Measurements from ENCODE around the gene IQGAP2. TPM values are rescaled to one million over a fixed set of nuclear protein-coding genes. Genes with fewer than 3 reads are reported as not detected.

The IQGAP2 gene
- total RNA-seq, 1 donor: 0.36 TPM

- Histone ChIP-seq H3K4me3 (ENCODE audit: insufficient read depth, low read length) (no peak overlapping the region), H3K79me2 (ENCODE audit: insufficient read depth, low read length) (no peaks in the 10 kb centered on the region), H3K4me2 (ENCODE audit: insufficient read depth, low read length) (no peak overlapping the region), H3K36me3 (ENCODE audit: insufficient read depth, low read length) (no peaks in the 10 kb centered on the region), H4K20me1 (ENCODE audit: insufficient read depth, low read length) (no peaks in the 10 kb centered on the region), H3K27me3 (ENCODE audit: insufficient read depth, low read length) (peaks cover 9% of the 10 kb centered on the region), H3K4me1 (ENCODE audit: insufficient read depth, low read length) (no peaks in the 10 kb centered on the region), H3K9me3 (ENCODE audit: low read depth, low read length) (no peaks in the 10 kb centered on the region), H2AFZ (ENCODE audit: low read length) (no peak overlapping the region), H3K27ac (ENCODE audit: low read depth, low read length) (no peak overlapping the region)
- TF ChIP-seq CTCF (IDR thresholded peaks at IDR 0.05; ENCODE audit: extremely low read depth, low read depth, low read length): no peak
- no peak for DNase-seq (ENCODE audit: insufficient read length, low spot score, missing footprints)
These were observed 158.9 kb downstream of the IQGAP2 start for GRCh38 chr5:76561959-76562358.

DNA sequence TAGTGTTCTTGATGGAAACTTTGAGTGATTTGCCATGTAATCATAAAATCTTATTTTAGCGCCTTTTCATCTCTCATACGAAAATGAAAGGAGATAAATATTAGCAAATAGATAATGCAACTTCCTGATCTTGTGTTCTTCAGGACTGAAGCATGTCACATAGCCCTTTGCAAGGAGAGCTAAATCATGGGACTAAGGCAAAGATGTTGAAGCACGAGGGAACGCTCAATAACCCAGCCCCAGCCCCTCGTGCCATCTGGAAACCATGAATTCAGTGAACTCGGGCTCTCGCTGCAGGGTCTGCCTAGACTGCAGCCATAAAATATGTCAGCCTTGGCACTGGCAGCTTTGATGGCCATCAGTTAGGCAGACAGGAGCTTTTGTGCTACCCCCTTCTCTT lies 161.9 kb downstream of the IQGAP2 start:
- Histone ChIP-seq H3K4me3 (ENCODE audit: insufficient read depth, low read length) (no peak overlapping the region), H3K4me1 (ENCODE audit: insufficient read depth, low read length) (no peaks in the 10 kb centered on the region), H3K4me2 (ENCODE audit: insufficient read depth, low read length) (no peak overlapping the region), H4K20me1 (ENCODE audit: insufficient read depth, low read length) (no peaks in the 10 kb centered on the region), H3K27ac (ENCODE audit: low read depth, low read length) (no peak overlapping the region), H2AFZ (ENCODE audit: low read length) (no peak overlapping the region), H3K36me3 (ENCODE audit: insufficient read depth, low read length) (no peaks in the 10 kb centered on the region), H3K27me3 (ENCODE audit: insufficient read depth, low read length) (peaks cover 9% of the 10 kb centered on the region), H3K9me3 (ENCODE audit: low read depth, low read length) (no peaks in the 10 kb centered on the region), H3K79me2 (ENCODE audit: insufficient read depth, low read length) (no peaks in the 10 kb centered on the region)
- DNase-seq (ENCODE audit: insufficient read length, low spot score, missing footprints): no peak
- TF ChIP-seq CTCF (IDR thresholded peaks at IDR 0.05; ENCODE audit: extremely low read depth, low read depth, low read length): no peak

DNA sequence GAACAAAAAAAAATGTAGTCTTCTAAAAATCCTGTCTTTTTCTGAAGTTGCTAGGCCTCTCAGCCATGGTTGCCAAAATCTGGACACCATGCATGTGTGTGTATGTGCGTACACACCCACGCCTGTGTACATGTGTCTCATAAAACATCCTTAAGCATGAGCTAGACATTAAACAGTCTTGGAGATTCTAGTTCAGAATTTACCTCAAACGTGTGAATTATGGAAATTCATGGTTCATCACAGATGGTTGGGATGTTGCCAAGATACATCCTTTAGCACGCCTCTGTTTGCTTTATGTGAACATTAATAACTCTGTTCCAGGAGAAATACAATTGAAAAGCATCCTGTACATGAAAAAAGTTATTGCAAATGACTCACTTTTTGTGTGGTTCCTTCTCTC lies 167.1 kb downstream of the IQGAP2 start:
- Histone ChIP-seq H3K27me3 (ENCODE audit: insufficient read depth, low read length) (peaks cover 6% of the 10 kb centered on the region), H3K79me2 (ENCODE audit: insufficient read depth, low read length) (no peaks in the 10 kb centered on the region), H3K27ac (ENCODE audit: low read depth, low read length) (no peak overlapping the region), H3K4me2 (ENCODE audit: insufficient read depth, low read length) (no peak overlapping the region), H4K20me1 (ENCODE audit: insufficient read depth, low read length) (no peaks in the 10 kb centered on the region), H3K4me3 (ENCODE audit: insufficient read depth, low read length) (no peak overlapping the region), H2AFZ (ENCODE audit: low read length) (no peak overlapping the region), H3K36me3 (ENCODE audit: insufficient read depth, low read length) (no peaks in the 10 kb centered on the region), H3K9me3 (ENCODE audit: low read depth, low read length) (no peaks in the 10 kb centered on the region), H3K4me1 (ENCODE audit: insufficient read depth, low read length) (no peaks in the 10 kb centered on the region)
- no peak for TF ChIP-seq CTCF (IDR thresholded peaks at IDR 0.05; ENCODE audit: extremely low read depth, low read depth, low read length)
- DNase-seq (ENCODE audit: insufficient read length, low spot score, missing footprints): no peak

GRCh38 chr5:76571559-76571958 lies 168.5 kb downstream of the IQGAP2 start:
- no peaks in the 10 kb centered on the region for H3K9me3 ChIP-seq (ENCODE audit: low read depth, low read length)
- no peak overlapping the region for H2AFZ ChIP-seq (ENCODE audit: low read length)
- H3K79me2 ChIP-seq (ENCODE audit: insufficient read depth, low read length): no peaks in the 10 kb centered on the region
- TF ChIP-seq CTCF (IDR thresholded peaks at IDR 0.05; ENCODE audit: extremely low read depth, low read depth, low read length): peak; percentile 26
- H3K4me2 ChIP-seq (ENCODE audit: insufficient read depth, low read length): no peak overlapping the region
- H3K36me3 ChIP-seq (ENCODE audit: insufficient read depth, low read length): no peaks in the 10 kb centered on the region
- no peak overlapping the region for H3K27ac ChIP-seq (ENCODE audit: low read depth, low read length)
- no peak for DNase-seq (ENCODE audit: insufficient read length, low spot score, missing footprints)
- no peak overlapping the region for H3K4me3 ChIP-seq (ENCODE audit: insufficient read depth, low read length)
- H3K4me1 ChIP-seq (ENCODE audit: insufficient read depth, low read length): no peaks in the 10 kb centered on the region
- no peaks in the 10 kb centered on the region for H4K20me1 ChIP-seq (ENCODE audit: insufficient read depth, low read length)
- H3K27me3 ChIP-seq (ENCODE audit: insufficient read depth, low read length): peaks cover 11% of the 10 kb centered on the region

All from osteoblast (primary cell).